NCI-H2171 treated with DMSO at 0.1 percent for 48 hours (cell line): ENCODE results near the gene ZYG11A.
"Not testable (repeated sequence)": the region's sequence is repeated elsewhere in the genome, so short reads cannot be mapped to it uniquely, and the experiment has no call there.

Source experiments
- DNase-seq: peaks from one replicate; lab custom pipeline; 2025; lab: John Stamatoyannopoulos, UW

ZYG11A gene

GRCh38 chr1:52842643-52843310 lies at the start of gene ZYG11A:
TSS of gene ZYG11A (plus strand) at chr1:52842760. CDS start at chr1:52842884, 124 bp downstream.
- DNase-seq = peak; percentile 86

- not testable (repeated sequence) for DNase-seq
These were observed 48.8 kb upstream of the ZYG11A start for GRCh38 chr1:52793717-52794116.

- DNase-seq = no peak
These were observed 47.1 kb upstream of the ZYG11A start for GRCh38 chr1:52795464-52795863.

- DNase-seq = no peak
These were observed 44.2 kb upstream of the ZYG11A start for GRCh38 chr1:52798331-52798730.

- no peak for DNase-seq
These were observed 41.5 kb upstream of the ZYG11A start for GRCh38 chr1:52801011-52801410.

GRCh38 chr1:52804083-52804482 lies 38.5 kb upstream of the ZYG11A start:
- DNase-seq = not testable (repeated sequence)

GRCh38 chr1:52814465-52814864 lies 28.1 kb upstream of the ZYG11A start:
- DNase-seq = no peak

- DNase-seq = not testable (repeated sequence)
These were observed 21.7 kb upstream of the ZYG11A start for GRCh38 chr1:52820830-52821229.

GRCh38 chr1:52825868-52826267 lies 16.7 kb upstream of the ZYG11A start:
- DNase-seq = peak; percentile 18

- DNase-seq = no peak
These were observed 7.8 kb upstream of the ZYG11A start for GRCh38 chr1:52834798-52835197.

- no peak for DNase-seq
These were observed 6.5 kb upstream of the ZYG11A start for GRCh38 chr1:52836035-52836434.

- DNase-seq = not testable (repeated sequence)
These were observed 3.4 kb upstream of the ZYG11A start for GRCh38 chr1:52839175-52839574.

GRCh38 chr1:52845119-52845518 lies 2.6 kb downstream of the ZYG11A start:
- DNase-seq = not testable (repeated sequence)

- DNase-seq = no peak
These were observed 5.9 kb downstream of the ZYG11A start for GRCh38 chr1:52848423-52848822.

GRCh38 chr1:52850951-52851350 lies 8.4 kb downstream of the ZYG11A start:
- DNase-seq = no peak

GRCh38 chr1:52852854-52853253 lies 10.3 kb downstream of the ZYG11A start:
- no peak for DNase-seq

GRCh38 chr1:52855584-52855983 lies 13.0 kb downstream of the ZYG11A start:
- no peak for DNase-seq

GRCh38 chr1:52856026-52856425 lies 13.5 kb downstream of the ZYG11A start:
- no peak for DNase-seq

GRCh38 chr1:52857443-52857842 lies 14.9 kb downstream of the ZYG11A start:
- DNase-seq = no peak

GRCh38 chr1:52862666-52863458 lies 20.3 kb downstream of the ZYG11A start:
- DNase-seq = no peak

- no peak for DNase-seq
These were observed 24.7 kb downstream of the ZYG11A start for GRCh38 chr1:52867087-52867863.

- DNase-seq = not testable (repeated sequence)
These were observed 27.2 kb downstream of the ZYG11A start for GRCh38 chr1:52869727-52870126.

- DNase-seq = no peak
These were observed 34.3 kb downstream of the ZYG11A start for GRCh38 chr1:52876843-52877242.
